CD14-positive monocyte (primary cell): Measurements from ENCODE around the gene MBP. TPM values are rescaled to one million over a fixed set of nuclear protein-coding genes. Genes with fewer than 3 reads are reported as not detected.

Experiments
- DNase-seq, 3 donors: peaks; one replicate each; pipeline ENCODE4 v3.0.0-alpha.2; 2011 to 2022
- H2AFZ ChIP-seq: 2 replicates; pipeline ENCODE4 v1.6.0; 2012; ENCODE audit warnings: mild to moderate bottlenecking, low read depth, low read length, inconsistent platforms; ENCODE audit not compliant: insufficient read depth, poor library complexity, severe bottlenecking
- H3K27ac ChIP-seq, 2 donors: 1 replicate in 1 of 2; 2 replicates in 1 of 2; pipeline ENCODE4 v1.5.1; 2012 to 2013; ENCODE audit warnings: low read length in 2 of 2, control low read depth in 1 of 2, inconsistent platforms in 1 of 2, low read depth in 1 of 2, mild to moderate bottlenecking in 1 of 2
- H3K27me3 ChIP-seq, 2 donors: one replicate each; pipeline versions ENCODE4 v1.6.0 to v1.6.1; 2011 to 2013; ENCODE audit warnings: low read length in 2 of 2; ENCODE audit not compliant: control insufficient read depth in 2 of 2, insufficient read depth in 2 of 2
- H3K36me3 ChIP-seq, 2 donors: replicated peaks in 1 of 2; 1 replicate in 1 of 2; 2 replicates in 1 of 2; pipeline versions ENCODE4 v1.5.1 to v1.6.1; 2012 to 2013; ENCODE audit warnings: low read length in 2 of 2, control low read depth in 1 of 2, inconsistent platforms in 1 of 2, mild to moderate bottlenecking in 1 of 2; ENCODE audit not compliant: insufficient read depth in 2 of 2, control insufficient read depth in 1 of 2
- H3K4me1 ChIP-seq, 2 donors: 1 replicate in 1 of 2; 2 replicates in 1 of 2; pipeline versions ENCODE4 v1.5.1 to v1.6.1; 2012 to 2013; ENCODE audit warnings: low read length in 2 of 2, control low read depth in 1 of 2, inconsistent platforms in 1 of 2, mild to moderate bottlenecking in 1 of 2, moderate library complexity in 1 of 2; ENCODE audit not compliant: insufficient read depth in 2 of 2, control insufficient read depth in 1 of 2
- H3K4me2 ChIP-seq: replicated peaks from 2 replicates; pipeline ENCODE3; 2012; ENCODE audit warnings: low read length, moderate library complexity, mild to moderate bottlenecking; ENCODE audit not compliant: poor library complexity, severe bottlenecking; ENCODE audit errors: extremely low read depth
- H3K4me3 ChIP-seq, 3 experiments: fragments of 200-600 bp in 1 of 3; sonication (generic) in 1 of 3; replicated peaks in 1 of 3; 1 replicate in 2 of 3; 2 replicates in 1 of 3; pipeline ENCODE4 v1.5.1; 2011 to 2013; ENCODE audit warnings: low read length in 3 of 3, mild to moderate bottlenecking in 3 of 3, control low read depth in 2 of 3, low read depth in 2 of 3, inconsistent platforms in 1 of 3, moderate library complexity in 1 of 3
- H3K79me2 ChIP-seq: 2 replicates; pipeline ENCODE4 v1.6.0; 2012; ENCODE audit warnings: mild to moderate bottlenecking, control low read depth, inconsistent platforms, low read length, moderate library complexity; ENCODE audit not compliant: insufficient read depth
- H3K9ac ChIP-seq: 2 replicates; pipeline ENCODE4 v1.6.0; 2017; ENCODE audit warnings: low read length, mild to moderate bottlenecking; ENCODE audit not compliant: insufficient read depth, poor library complexity, severe bottlenecking
- H3K9me3 ChIP-seq, 2 donors: replicated peaks in 1 of 2; 1 replicate in 1 of 2; 2 replicates in 1 of 2; pipeline versions ENCODE4 v1.5.1 to v1.6.1; 2012 to 2013; ENCODE audit warnings: low read length in 2 of 2, control low read depth in 1 of 2; ENCODE audit not compliant: control insufficient read depth in 1 of 2, insufficient read depth in 1 of 2
- H4K20me1 ChIP-seq: 2 replicates; pipeline ENCODE4 v1.6.0; 2012; ENCODE audit warnings: mild to moderate bottlenecking, low read length, control low read depth, moderate library complexity; ENCODE audit not compliant: insufficient read depth
- H3K27ac Mint-ChIP-seq, 7 donors: one replicate each; pipeline ENCODE4 v1.8.0; 2020; ENCODE audit warnings: mild to moderate bottlenecking in 7 of 7, mixed read lengths in 7 of 7, moderate library complexity in 6 of 7, inconsistent platforms in 2 of 7
- H3K27me3 Mint-ChIP-seq, 3 donors: one replicate each; pipeline ENCODE4 v1.8.0; 2021 to 2022; ENCODE audit warnings: low read depth in 3 of 3, mild to moderate bottlenecking in 3 of 3, mixed read lengths in 3 of 3, moderate library complexity in 3 of 3, inconsistent platforms in 1 of 3
- H3K36me3 Mint-ChIP-seq, 2 donors: one replicate each; pipeline ENCODE4 v1.8.0; 2020; ENCODE audit warnings: mixed read lengths in 2 of 2, inconsistent platforms in 1 of 2, mild to moderate bottlenecking in 1 of 2
- H3K4me1 Mint-ChIP-seq: one replicate; pipeline ENCODE4 v1.8.0; 2020; ENCODE audit warnings: mild to moderate bottlenecking, mixed read lengths
- H3K4me3 Mint-ChIP-seq, 2 donors: one replicate each; pipeline ENCODE4 v1.8.0; 2020; ENCODE audit warnings: mild to moderate bottlenecking in 2 of 2, mixed read lengths in 2 of 2, moderate library complexity in 1 of 2
- H3K9me3 Mint-ChIP-seq, 7 donors: one replicate each; pipeline ENCODE4 v1.8.0; 2020 to 2022; ENCODE audit warnings: mixed read lengths in 7 of 7, mild to moderate bottlenecking in 6 of 7, moderate library complexity in 6 of 7, inconsistent platforms in 2 of 7
- WGBS: methylation state at CpG from one replicate; pipeline ENCODE4 v1.1.5; 2013; ENCODE audit warnings: missing lambda C conversion rate; ENCODE audit not compliant: insufficient coverage; 5-methylcytosine and 5-hydroxymethylcytosine counted together
- intact Hi-C, 2 donors: fragments of 100-400 bp; cut with micrococcal nuclease; formaldehyde crosslinking; loops; one replicate each; pipeline versions ENCODE4 v1.15.0 to v1.15.1; 2023
- polyA plus RNA-seq, 3 donors: library from polyadenylated mRNA; depleted of rRNA in 1 of 3; unstranded in 2 of 3; stranded (reverse) in 1 of 3; fragments of 300-500 nt in 2 of 3; fragments of >200 nt in 1 of 3; fragmentation: Illumina TruSeq in 2 of 3; gene quantifications; 1 replicate in 2 of 3; 2 replicates in 1 of 3; pipeline ENCODE4 v1.2.3, GENCODE V29; 2012 to 2021
- TF ChIP-seq, protein P1 (sequence below): fragments of 200-600 bp; IDR thresholded peaks from one replicate; pipeline ENCODE4 v1.8.0; 2022; ENCODE audit warnings: antibody characterized with exemption, mild to moderate bottlenecking

The MBP gene
- polyA plus RNA-seq, 3 donors: 47.7 to 81.0 (median 50.4) TPM

DNA sequence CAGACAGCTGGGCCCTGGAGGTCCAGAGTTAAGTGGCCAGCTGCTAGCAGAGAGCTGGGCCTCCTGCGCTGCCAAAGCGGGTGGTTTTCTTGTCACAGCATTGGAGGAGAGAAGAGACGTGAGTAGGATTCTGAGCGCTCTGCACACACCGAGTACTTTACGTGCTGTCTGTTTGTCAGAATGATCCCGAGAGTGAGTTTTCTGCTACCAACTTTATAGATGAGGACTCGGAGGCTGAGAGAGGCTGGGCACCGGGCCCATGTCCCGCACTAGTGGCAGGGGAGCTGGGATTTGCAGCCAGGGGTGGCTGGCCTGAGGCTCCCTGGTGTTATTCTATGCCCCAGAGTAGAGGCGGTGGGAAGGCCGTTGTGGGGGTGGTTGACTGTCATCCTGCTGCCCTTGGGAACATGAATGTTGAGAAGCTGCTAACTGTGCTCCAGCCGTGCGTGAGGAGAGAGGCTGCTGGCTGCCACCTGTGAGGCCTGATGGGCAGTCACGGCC lies 36.3 kb upstream of the MBP start:
- no peak overlapping the region for H3K27ac ChIP-seq
- H3K4me2 ChIP-seq: no peak overlapping the region
- H3K9ac ChIP-seq: no peak overlapping the region
- Mint-ChIP-seq H3K4me1 (no peaks in the 10 kb centered on the region), H3K27ac (peak overlapping the region in 2 of 7 donors; percentile 0 to 50), H3K36me3 (no peaks in the 10 kb centered on the region), H3K27me3 (peaks cover 3 to 8% (median 6%) of the 10 kb centered on the region in 3 donors), H3K4me3 (no peak overlapping the region), H3K9me3 (peaks cover 0 to 2% (median 0%) of the 10 kb centered on the region in 7 donors)
- no peak overlapping the region for H2AFZ ChIP-seq
- H3K79me2 ChIP-seq: no peaks in the 10 kb centered on the region
- TF ChIP-seq, protein P1, sequence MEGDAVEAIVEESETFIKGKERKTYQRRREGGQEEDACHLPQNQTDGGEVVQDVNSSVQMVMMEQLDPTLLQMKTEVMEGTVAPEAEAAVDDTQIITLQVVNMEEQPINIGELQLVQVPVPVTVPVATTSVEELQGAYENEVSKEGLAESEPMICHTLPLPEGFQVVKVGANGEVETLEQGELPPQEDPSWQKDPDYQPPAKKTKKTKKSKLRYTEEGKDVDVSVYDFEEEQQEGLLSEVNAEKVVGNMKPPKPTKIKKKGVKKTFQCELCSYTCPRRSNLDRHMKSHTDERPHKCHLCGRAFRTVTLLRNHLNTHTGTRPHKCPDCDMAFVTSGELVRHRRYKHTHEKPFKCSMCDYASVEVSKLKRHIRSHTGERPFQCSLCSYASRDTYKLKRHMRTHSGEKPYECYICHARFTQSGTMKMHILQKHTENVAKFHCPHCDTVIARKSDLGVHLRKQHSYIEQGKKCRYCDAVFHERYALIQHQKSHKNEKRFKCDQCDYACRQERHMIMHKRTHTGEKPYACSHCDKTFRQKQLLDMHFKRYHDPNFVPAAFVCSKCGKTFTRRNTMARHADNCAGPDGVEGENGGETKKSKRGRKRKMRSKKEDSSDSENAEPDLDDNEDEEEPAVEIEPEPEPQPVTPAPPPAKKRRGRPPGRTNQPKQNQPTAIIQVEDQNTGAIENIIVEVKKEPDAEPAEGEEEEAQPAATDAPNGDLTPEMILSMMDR: no peak
- H3K27me3 ChIP-seq: no peaks in the 10 kb centered on the region
- 98% methylated on average over 15 of the region's 15 CpGs for WGBS
- DNase-seq: no peak
- H3K36me3 ChIP-seq: no peaks in the 10 kb centered on the region
- H3K4me3 ChIP-seq: no peak overlapping the region
- no peaks in the 10 kb centered on the region for H3K4me1 ChIP-seq
- H4K20me1 ChIP-seq: no peaks in the 10 kb centered on the region
- intact Hi-C loops: no loop called here
- H3K9me3 ChIP-seq: no peaks in the 10 kb centered on the region

- intact Hi-C loops: no loop called here
- DNase-seq: no peak
- 100% methylated on average over 3 of the region's 5 CpGs for WGBS
- Histone ChIP-seq H3K36me3 (no peaks in the 10 kb centered on the region), H4K20me1 (no peaks in the 10 kb centered on the region), H3K27me3 (no peaks in the 10 kb centered on the region), H3K9ac (no peak overlapping the region), H3K4me2 (no peak overlapping the region), H3K27ac (no peak overlapping the region), H2AFZ (no peak overlapping the region), H3K4me3 (no peak overlapping the region), H3K79me2 (no peaks in the 10 kb centered on the region), H3K9me3 (no peaks in the 10 kb centered on the region), H3K4me1 (peaks cover 0 to 4% of the 10 kb centered on the region in 2 donors)
- TF ChIP-seq, protein P1: no peak
- Mint-ChIP-seq H3K9me3 (peaks cover 0 to 2% (median 0%) of the 10 kb centered on the region in 7 donors), H3K27ac (no peak overlapping the region), H3K4me1 (peaks cover 3% of the 10 kb centered on the region), H3K4me3 (no peak overlapping the region), H3K27me3 (peaks cover 3 to 8% (median 6%) of the 10 kb centered on the region in 3 donors), H3K36me3 (peaks cover 0 to 1% of the 10 kb centered on the region in 2 donors)
Measured at GRCh38 chr18:77167251-77167650, 34.7 kb upstream of the MBP start.
